ENCODE results near the gene SMCO1. TPM values are rescaled to one million over a fixed set of nuclear protein-coding genes. Genes with fewer than 3 reads are reported as not detected.
"Not testable (repeated sequence)": the region's sequence is repeated elsewhere in the genome, so short reads cannot be mapped to it uniquely, and the experiment has no call there.

The SMCO1 gene
- total and polyA plus RNA-seq, 4 donors = not detected

- Histone ChIP-seq H3K9ac (ENCODE audit: insufficient read depth in 1 of 2, low read length in 2 of 2) (no peak overlapping the region), H3K27ac (ENCODE audit: low read depth in 1 of 2, low read length in 1 of 2) (no peak overlapping the region), H3K4me1 (ENCODE audit: control insufficient read depth in 5 of 5, insufficient read depth in 5 of 5, low read length in 5 of 5) (peaks cover 0 to 4% (median 0%) of the 10 kb centered on the region in 5 donors), H3K9me3 (ENCODE audit: control insufficient read depth in 4 of 4, insufficient read depth in 3 of 4, low read length in 3 of 4) (peaks cover 2 to 23% (median 12%) of the 10 kb centered on the region in 4 donors), H3K4me3 (no peak overlapping the region), H3K27me3 (ENCODE audit: control insufficient read depth in 3 of 3, insufficient read depth in 3 of 3, low read length in 2 of 3) (no peaks in the 10 kb centered on the region), H3K36me3 (ENCODE audit: control insufficient read depth in 4 of 4, insufficient read depth in 4 of 4, low read length in 4 of 4) (no peaks in the 10 kb centered on the region)
- ATAC-seq (ENCODE audit: insufficient read depth, low FRiP score) = no peak
- no peak for TF ChIP-seq CTCF (IDR thresholded peaks at IDR 0.05; ENCODE audit: control extremely low read depth, extremely low read depth)
- DNase-seq = no peak
- 97 to 98% methylated on average over 4 of the region's 4 CpGs for WGBS, 2 donors
Measured at GRCh38 chr3:196523841-196524240, 8.7 kb upstream of the SMCO1 start.

- peaks cover 2 to 33% (median 16%) of the 10 kb centered on the region in 4 donors for H3K9me3 ChIP-seq (ENCODE audit: control insufficient read depth in 4 of 4, insufficient read depth in 3 of 4, low read length in 3 of 4)
- H3K27me3 ChIP-seq (ENCODE audit: control insufficient read depth in 3 of 3, insufficient read depth in 3 of 3, low read length in 2 of 3); ATAC-seq (ENCODE audit: insufficient read depth, low FRiP score); H3K36me3 ChIP-seq (ENCODE audit: control insufficient read depth in 4 of 4, insufficient read depth in 4 of 4, low read length in 4 of 4); DNase-seq; H3K4me3 ChIP-seq; H3K4me1 ChIP-seq (ENCODE audit: control insufficient read depth in 5 of 5, insufficient read depth in 5 of 5, low read length in 5 of 5); H3K27ac ChIP-seq (ENCODE audit: low read depth in 1 of 2, low read length in 1 of 2); H3K9ac ChIP-seq (ENCODE audit: insufficient read depth in 1 of 2, low read length in 2 of 2): not testable (repeated sequence)
- 87 to 95% methylated on average over 12 of the region's 12 CpGs for WGBS, 2 donors
Measured at GRCh38 chr3:196521291-196521690, 6.1 kb upstream of the SMCO1 start.

- Histone ChIP-seq H3K4me3 (no peak overlapping the region), H3K27ac (ENCODE audit: low read depth in 1 of 2, low read length in 1 of 2) (no peak overlapping the region), H3K4me1 (ENCODE audit: control insufficient read depth in 5 of 5, insufficient read depth in 5 of 5, low read length in 5 of 5) (no peaks in the 10 kb centered on the region), H3K9me3 (ENCODE audit: control insufficient read depth in 4 of 4, insufficient read depth in 3 of 4, low read length in 3 of 4) (peaks cover 2 to 33% (median 16%) of the 10 kb centered on the region in 4 donors), H3K27me3 (ENCODE audit: control insufficient read depth in 3 of 3, insufficient read depth in 3 of 3, low read length in 2 of 3) (no peaks in the 10 kb centered on the region), H3K9ac (ENCODE audit: insufficient read depth in 1 of 2, low read length in 2 of 2) (no peak overlapping the region), H3K36me3 (ENCODE audit: control insufficient read depth in 4 of 4, insufficient read depth in 4 of 4, low read length in 4 of 4) (no peaks in the 10 kb centered on the region)
- ATAC-seq (ENCODE audit: insufficient read depth, low FRiP score) = no peak
- no peak for TF ChIP-seq CTCF (IDR thresholded peaks at IDR 0.05; ENCODE audit: control extremely low read depth, extremely low read depth)
- DNase-seq = peak in 1 of 3 donors; percentile 3
- WGBS, 2 donors = 84% methylated on average over 5 of the region's 5 CpGs
Measured at GRCh38 chr3:196519718-196520082, 4.6 kb upstream of the SMCO1 start.

GRCh38 chr3:196518966-196519717, 4.0 kb upstream of the SMCO1 start:
- 44 to 50% methylated on average over 12 of the region's 12 CpGs for WGBS, 2 donors
- no peak overlapping the region for H3K9ac ChIP-seq (ENCODE audit: insufficient read depth in 1 of 2, low read length in 2 of 2)
- H3K9me3 ChIP-seq (ENCODE audit: control insufficient read depth in 4 of 4, insufficient read depth in 3 of 4, low read length in 3 of 4) = peaks cover 2 to 33% (median 16%) of the 10 kb centered on the region in 4 donors
- no peak overlapping the region for H3K4me3 ChIP-seq
- TF ChIP-seq CTCF (IDR thresholded peaks at IDR 0.05; ENCODE audit: control extremely low read depth, extremely low read depth) = peak; percentile 40
- H3K36me3 ChIP-seq (ENCODE audit: control insufficient read depth in 4 of 4, insufficient read depth in 4 of 4, low read length in 4 of 4) = no peaks in the 10 kb centered on the region
- H3K27ac ChIP-seq (ENCODE audit: low read depth in 1 of 2, low read length in 1 of 2) = no peak overlapping the region
- no peaks in the 10 kb centered on the region for H3K27me3 ChIP-seq (ENCODE audit: control insufficient read depth in 3 of 3, insufficient read depth in 3 of 3, low read length in 2 of 3)
- peak in 1 of 3 donors; percentile 9 for DNase-seq
- no peak for ATAC-seq (ENCODE audit: insufficient read depth, low FRiP score)
- H3K4me1 ChIP-seq (ENCODE audit: control insufficient read depth in 5 of 5, insufficient read depth in 5 of 5, low read length in 5 of 5) = no peaks in the 10 kb centered on the region
